PC-3 (cell line): ENCODE measurements around the gene MRPL20.

Source experiments
- EZH2 ChIP-seq: fragments of 300-600 bp; sonication (generic); IDR thresholded peaks from one replicate; pipeline ENCODE4 v1.6.1; 2017; ENCODE audit warnings: antibody characterized with exemption, mild to moderate bottlenecking, low read length; ENCODE audit not compliant: unreplicated experiment
- EZH2phosphoT487 ChIP-seq: fragments of 300-600 bp; sonication (generic); IDR thresholded peaks from 2 replicates; pipeline ENCODE4 v1.6.1; 2018; ENCODE audit warnings: mild to moderate bottlenecking, antibody characterized with exemption, low read length, borderline replicate concordance
- TF ChIP-seq, protein P1 (sequence below): fragments of 300-600 bp; sonication (generic); conservative IDR thresholded peaks from 2 replicates; pipeline ENCODE4 v1.5.1; 2017; ENCODE audit warnings: antibody characterized with exemption, low read depth, mild to moderate bottlenecking, low read length

DNA sequence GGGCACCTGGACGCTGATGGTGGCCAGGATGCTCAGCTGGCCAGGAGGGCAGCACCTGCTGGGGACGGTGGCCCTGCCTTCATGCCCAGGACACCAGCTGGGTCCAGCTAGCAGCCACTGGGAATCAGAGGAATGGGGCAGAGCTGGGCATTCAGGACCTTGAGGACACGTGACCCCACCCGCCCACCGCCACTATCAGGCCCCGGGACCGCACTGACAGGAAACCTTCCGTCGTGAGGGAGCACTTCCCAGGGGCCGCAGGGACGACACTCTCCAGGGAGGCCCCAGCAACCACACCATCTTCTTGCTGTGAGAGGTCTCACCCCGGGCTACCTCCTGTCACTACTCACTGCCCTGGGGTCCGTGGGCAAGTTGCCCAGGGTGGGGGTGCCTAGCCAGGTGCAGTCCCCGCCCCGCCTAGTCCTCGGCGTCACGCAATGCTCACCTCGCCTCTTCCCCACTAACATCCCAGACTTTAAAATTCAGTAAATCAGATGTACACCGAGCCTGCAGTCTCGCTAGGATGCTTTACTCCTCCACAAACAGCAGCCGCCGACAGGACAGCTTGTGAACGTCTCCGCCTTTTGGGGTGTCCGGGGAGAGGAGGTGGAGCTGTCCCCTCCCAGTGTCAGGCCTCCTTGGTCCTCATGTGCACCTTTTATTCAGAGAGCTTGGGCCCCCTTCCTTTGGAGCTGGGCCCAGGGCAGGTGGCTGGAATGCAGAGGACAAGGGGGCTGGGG lies 33.3 kb upstream of the MRPL20 start:
- TF ChIP-seq, protein P1, sequence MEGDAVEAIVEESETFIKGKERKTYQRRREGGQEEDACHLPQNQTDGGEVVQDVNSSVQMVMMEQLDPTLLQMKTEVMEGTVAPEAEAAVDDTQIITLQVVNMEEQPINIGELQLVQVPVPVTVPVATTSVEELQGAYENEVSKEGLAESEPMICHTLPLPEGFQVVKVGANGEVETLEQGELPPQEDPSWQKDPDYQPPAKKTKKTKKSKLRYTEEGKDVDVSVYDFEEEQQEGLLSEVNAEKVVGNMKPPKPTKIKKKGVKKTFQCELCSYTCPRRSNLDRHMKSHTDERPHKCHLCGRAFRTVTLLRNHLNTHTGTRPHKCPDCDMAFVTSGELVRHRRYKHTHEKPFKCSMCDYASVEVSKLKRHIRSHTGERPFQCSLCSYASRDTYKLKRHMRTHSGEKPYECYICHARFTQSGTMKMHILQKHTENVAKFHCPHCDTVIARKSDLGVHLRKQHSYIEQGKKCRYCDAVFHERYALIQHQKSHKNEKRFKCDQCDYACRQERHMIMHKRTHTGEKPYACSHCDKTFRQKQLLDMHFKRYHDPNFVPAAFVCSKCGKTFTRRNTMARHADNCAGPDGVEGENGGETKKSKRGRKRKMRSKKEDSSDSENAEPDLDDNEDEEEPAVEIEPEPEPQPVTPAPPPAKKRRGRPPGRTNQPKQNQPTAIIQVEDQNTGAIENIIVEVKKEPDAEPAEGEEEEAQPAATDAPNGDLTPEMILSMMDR = no peak
- no peak for TF ChIP-seq EZH2
- no peak for TF ChIP-seq EZH2phosphoT487
